Hepatocyte (in vitro differentiated cells): ENCODE results near the gene TSFM.

Experiments
- CTCF ChIP-seq: fragments of 200-600 bp; sonication (generic); IDR thresholded peaks from 2 replicates; pipeline ENCODE4 v1.5.1; 2016; ENCODE audit warnings: antibody characterized with exemption, mild to moderate bottlenecking; ENCODE audit not compliant: poor library complexity
- EZH2 ChIP-seq: fragments of 200-600 bp; sonication (generic); IDR thresholded peaks from 2 replicates; pipeline ENCODE4 v1.6.1; 2016; ENCODE audit warnings: antibody characterized with exemption, mild to moderate bottlenecking, borderline replicate concordance
- EZH2phosphoT487 ChIP-seq: fragments of 200-600 bp; sonication (generic); IDR thresholded peaks from one replicate; pipeline ENCODE4 v1.6.1; 2018; ENCODE audit warnings: antibody characterized with exemption, mild to moderate bottlenecking, low read depth, moderate library complexity; ENCODE audit not compliant: unreplicated experiment, severe bottlenecking

GRCh38 chr12:57811028-57811755, 28.6 kb downstream of the TSFM start:
- no peak for TF ChIP-seq CTCF
- TF ChIP-seq EZH2 = no peak
- no peak for TF ChIP-seq EZH2phosphoT487
